ENCODE measurements around the gene MYO3B.
"Not testable (repeated sequence)": the region's sequence is repeated elsewhere in the genome, so short reads cannot be mapped to it uniquely, and the experiment has no call there.

Gene MYO3B

DNA sequence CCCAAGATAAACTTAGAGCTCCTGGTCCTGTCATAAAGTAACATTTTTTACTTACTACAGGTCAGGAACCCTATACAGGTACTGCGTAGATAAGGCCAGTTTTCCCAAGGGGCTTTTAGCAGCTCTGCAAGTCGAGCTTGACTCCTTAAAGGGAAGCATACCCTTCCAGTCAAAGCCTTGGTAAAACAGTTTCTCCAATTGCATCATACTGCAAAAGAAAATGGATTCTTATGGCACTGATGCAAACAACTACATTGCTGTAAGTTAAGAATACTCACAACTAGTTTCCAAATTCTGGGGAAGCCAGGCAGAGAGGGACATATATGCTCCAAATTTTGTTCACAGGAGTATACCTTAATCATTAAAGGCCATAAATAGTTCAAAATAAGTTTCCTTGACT is 31.0 kb downstream of the MYO3B start:
- DNase-seq: no peak

GRCh38 chr2:170212625-170213280 is 34.8 kb downstream of the MYO3B start:
- DNase-seq: no peak

DNA sequence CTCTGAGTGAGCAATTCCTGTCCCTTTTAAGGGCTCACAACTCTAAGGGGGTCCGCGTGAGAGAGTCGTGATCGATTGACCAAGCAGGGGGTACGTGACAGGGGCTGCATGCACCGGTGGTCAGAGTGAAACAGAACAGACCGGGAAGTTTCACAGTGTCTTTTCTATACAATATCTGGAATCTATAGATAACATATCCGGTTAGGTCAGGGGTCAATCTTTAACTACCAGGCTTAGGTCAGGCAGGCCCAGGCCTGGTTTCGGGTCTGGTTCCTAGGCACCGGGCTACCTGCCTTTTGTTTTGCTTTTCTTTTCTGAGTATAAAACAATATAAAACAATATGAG is 35.3 kb downstream of the MYO3B start:
- not testable (repeated sequence) for DNase-seq

GRCh38 chr2:170213651-170214050 is 35.7 kb downstream of the MYO3B start:
- DNase-seq: no peak

DNA sequence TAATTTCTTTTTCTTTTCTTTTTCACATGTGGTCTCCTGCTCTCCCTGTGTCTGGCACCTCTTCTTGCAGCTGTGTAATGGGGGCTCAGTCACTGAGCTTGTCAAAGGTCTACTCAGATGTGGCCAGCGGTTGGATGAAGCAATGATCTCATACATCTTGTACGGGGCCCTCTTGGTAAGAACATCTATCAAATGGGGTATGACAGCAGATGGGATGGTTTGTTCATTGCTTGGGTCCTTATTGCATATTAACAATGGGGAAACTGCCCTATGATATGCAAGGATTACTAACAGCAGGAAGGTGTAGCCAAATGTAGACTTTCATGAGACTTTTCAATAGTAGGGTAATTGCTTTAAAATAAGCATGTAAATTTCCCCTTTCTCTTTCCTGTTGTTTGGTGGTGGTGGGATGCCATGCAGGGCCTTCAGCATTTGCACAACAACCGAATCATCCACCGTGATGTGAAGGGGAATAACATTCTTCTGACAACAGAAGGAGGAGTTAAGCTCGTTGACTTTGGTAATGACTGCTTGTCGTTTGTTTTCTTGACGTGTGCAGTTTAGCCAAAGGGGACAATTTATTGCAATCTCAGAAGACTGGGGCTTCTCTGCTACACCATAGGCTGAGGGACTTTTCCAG is 36.5 kb downstream of the MYO3B start:
- DNase-seq: peak; percentile 23

DNA sequence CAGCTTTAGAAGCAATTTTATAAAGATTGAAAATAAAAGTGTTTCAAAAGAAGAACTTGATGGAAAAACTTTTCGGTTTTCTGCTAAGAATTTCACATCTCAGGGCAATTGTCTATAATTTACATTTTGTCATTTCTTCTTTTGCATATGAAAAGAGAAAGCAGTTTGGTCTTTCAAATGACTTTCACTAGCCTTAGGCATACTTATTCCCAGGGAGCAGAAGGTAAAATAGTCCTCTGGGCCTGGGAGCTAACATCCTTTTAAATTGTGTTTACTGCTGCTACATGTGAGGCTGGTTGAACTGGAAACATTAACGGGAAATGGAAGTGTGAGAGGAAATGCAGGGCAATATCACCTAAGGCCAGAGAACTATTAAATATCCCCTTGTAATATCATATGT is 37.1 kb downstream of the MYO3B start:
- DNase-seq: no peak

- no peak for DNase-seq
These were observed 38.5 kb downstream of the MYO3B start for GRCh38 chr2:170216428-170216827.

- peak; percentile 43 for DNase-seq
These were observed 39.0 kb downstream of the MYO3B start for GRCh38 chr2:170216981-170217380.

DNA sequence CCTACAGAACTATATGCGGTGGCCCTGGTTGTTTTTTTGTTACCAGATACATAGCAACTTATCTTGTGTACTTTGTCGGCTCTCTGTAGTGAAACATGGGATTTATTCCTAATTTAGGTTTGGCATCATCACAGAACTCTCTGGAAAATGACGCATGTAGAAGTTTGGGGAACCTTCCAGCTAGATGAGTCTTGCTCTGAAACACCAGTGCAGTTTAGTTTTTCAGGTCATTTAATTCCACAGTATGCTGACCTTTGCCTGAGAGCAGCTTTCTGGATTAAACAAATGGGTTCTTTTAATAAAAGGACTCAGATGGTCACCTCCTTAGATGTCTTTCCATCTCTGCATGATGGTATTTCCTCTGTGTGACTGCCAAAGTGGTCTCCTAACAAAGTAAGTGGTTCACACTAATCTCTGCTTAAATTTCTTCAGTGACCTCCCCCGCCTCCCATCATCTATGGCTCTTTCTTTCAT is 39.9 kb downstream of the MYO3B start:
- no peak for DNase-seq

- peak; percentile 90 for DNase-seq
These were observed 40.5 kb downstream of the MYO3B start for GRCh38 chr2:170218456-170218855.

DNA sequence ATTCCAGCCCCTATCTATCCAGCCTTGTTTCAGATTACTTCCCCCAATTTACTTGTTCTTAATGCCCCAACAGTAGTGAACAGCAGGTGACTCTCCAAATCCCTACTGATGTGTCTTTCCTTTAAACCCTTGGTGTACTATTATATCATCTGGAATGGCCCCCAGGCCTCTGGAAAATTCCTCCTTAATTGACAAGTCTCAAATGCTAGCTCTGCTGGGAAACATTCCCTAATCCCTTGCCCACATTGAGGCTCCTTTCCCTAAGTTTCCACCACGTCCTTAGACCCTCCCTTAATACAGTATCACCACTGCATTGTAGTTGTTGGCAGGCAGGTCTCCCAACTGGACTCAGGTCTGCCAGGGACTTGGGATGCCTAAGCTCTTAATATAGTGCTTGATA is 41.0 kb downstream of the MYO3B start:
- no peak for DNase-seq

DNA sequence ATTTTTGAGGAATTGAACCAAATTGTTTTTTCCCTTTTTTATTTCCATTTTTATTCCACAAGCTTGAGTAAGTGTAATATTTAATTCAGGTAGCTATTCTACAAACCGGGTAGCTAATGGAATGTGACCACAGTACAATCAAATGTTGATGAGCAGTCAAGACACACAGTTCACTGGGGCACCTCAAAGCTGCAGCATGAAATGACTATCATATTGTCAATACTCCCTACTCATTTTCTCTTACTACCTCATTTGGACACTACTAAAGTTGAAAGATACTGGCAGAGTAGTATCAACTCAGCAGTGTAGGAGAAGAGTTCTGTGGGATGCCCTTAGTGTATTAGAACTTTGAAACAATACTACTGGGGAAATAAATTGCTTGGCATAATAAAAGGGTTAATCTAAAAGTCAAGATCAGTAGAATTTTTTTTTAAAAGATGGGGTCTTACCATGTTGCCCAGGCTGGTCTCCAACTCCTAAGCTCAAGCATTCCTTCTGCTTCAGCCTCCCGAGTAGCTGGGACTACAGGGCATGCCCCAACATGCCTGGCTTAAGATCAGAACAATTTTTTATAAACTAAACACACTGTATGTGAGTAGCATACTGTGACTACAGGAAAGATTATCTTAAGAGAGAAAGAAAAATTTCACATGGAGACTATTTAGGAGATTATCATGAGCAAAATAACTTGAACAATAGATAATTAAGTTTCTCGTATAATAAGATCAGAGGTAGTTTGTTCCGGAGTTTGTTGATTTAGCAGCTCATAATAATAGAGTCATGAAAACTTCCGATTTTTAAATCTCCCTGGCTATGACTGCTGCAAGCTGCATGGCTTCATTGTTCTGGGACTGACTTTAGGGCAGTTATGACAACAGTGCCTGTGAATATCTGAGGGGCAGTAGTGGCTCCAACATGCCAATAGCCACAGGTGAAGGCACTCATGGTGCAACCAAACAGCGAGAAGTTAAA is 43.7 kb downstream of the MYO3B start:
- DNase-seq: peak; percentile 52

GRCh38 chr2:170222298-170222697 is 44.4 kb downstream of the MYO3B start:
- no peak for DNase-seq

- no peak for DNase-seq
These were observed 44.9 kb downstream of the MYO3B start for GRCh38 chr2:170222842-170223241.

- peak; percentile 99 for DNase-seq
These were observed 46.8 kb downstream of the MYO3B start for GRCh38 chr2:170224692-170225294.

GRCh38 chr2:170226216-170226615 is 48.3 kb downstream of the MYO3B start:
- DNase-seq: no peak

DNA sequence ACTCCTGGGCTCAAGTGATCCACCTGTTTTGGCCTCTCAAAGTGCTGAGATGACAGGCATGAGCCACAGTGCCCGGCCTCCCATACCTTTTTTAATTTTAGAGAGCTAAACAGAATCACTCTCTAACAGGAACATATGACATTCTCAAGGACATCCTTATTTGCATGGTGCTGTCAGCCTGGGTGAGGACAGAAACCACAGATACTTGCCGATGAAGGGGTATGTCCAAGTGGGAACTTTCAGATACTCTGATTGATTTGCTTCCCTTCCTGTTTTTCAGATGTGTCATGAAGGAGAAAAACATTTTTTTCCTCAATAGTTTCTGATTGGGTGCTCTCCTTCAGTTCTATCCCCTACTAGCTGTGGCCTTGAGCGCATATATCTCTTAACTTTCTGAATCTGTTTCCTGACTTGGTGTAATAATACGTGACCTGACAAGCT is 49.6 kb downstream of the MYO3B start:
- no peak for DNase-seq

GRCh38 chr2:170227951-170228350 is 50.0 kb downstream of the MYO3B start:
- no peak for DNase-seq

- no peak for DNase-seq
These were observed 50.5 kb downstream of the MYO3B start for GRCh38 chr2:170228429-170228828.

GRCh38 chr2:170229125-170229524 is 51.2 kb downstream of the MYO3B start:
- no peak for DNase-seq

- DNase-seq: no peak
These were observed 51.8 kb downstream of the MYO3B start for GRCh38 chr2:170229744-170230143.

GRCh38 chr2:170235860-170236679 is 58.1 kb downstream of the MYO3B start:
- DNase-seq: peak; percentile 88

Data from NCI-H1694 treated with DMSO at 0.1 percent for 48 hours (cell line).